ENCODE results near the gene PPARG.

The PPARG gene

GRCh38 chr3:12349895-12350811, 61.3 kb downstream of the PPARG start:
- no peak overlapping the region for H3K4me3 ChIP-seq (ENCODE audit: low read depth, low read length)

GRCh38 chr3:12351145-12351544, 62.3 kb downstream of the PPARG start:
- no peak overlapping the region for H3K4me3 ChIP-seq (ENCODE audit: low read depth, low read length)
- TF ChIP-seq CTCF (IDR thresholded peaks at IDR 0.05; ENCODE audit: borderline replicate concordance, insufficient read depth, low read depth, low read length) = no peak

More at GRCh38 chr3:12349895-12350811, 61.3 kb downstream of the PPARG start:
- TF ChIP-seq CTCF (IDR thresholded peaks at IDR 0.05; ENCODE audit: borderline replicate concordance, insufficient read depth, low read depth, low read length) = no peak

GRCh38 chr3:12352253-12352652, 63.4 kb downstream of the PPARG start:
- TF ChIP-seq CTCF (IDR thresholded peaks at IDR 0.05; ENCODE audit: borderline replicate concordance, insufficient read depth, low read depth, low read length) = no peak
- no peak overlapping the region for H3K4me3 ChIP-seq (ENCODE audit: low read depth, low read length)

- TF ChIP-seq CTCF (IDR thresholded peaks at IDR 0.05; ENCODE audit: borderline replicate concordance, insufficient read depth, low read depth, low read length) = no peak
- H3K4me3 ChIP-seq (ENCODE audit: low read depth, low read length) = no peak overlapping the region
Observed at GRCh38 chr3:12352755-12353154, 63.9 kb downstream of the PPARG start.

- no peak for TF ChIP-seq CTCF (IDR thresholded peaks at IDR 0.05; ENCODE audit: borderline replicate concordance, insufficient read depth, low read depth, low read length)
- no peak overlapping the region for H3K4me3 ChIP-seq (ENCODE audit: low read depth, low read length)
Observed at GRCh38 chr3:12353796-12354525, 65.1 kb downstream of the PPARG start.

GRCh38 chr3:12356175-12356574, 67.3 kb downstream of the PPARG start:
- H3K4me3 ChIP-seq (ENCODE audit: low read depth, low read length) = no peak overlapping the region
- TF ChIP-seq CTCF (IDR thresholded peaks at IDR 0.05; ENCODE audit: borderline replicate concordance, insufficient read depth, low read depth, low read length) = no peak
